ENCODE results near the gene UMODL1.

Gene UMODL1

DNA sequence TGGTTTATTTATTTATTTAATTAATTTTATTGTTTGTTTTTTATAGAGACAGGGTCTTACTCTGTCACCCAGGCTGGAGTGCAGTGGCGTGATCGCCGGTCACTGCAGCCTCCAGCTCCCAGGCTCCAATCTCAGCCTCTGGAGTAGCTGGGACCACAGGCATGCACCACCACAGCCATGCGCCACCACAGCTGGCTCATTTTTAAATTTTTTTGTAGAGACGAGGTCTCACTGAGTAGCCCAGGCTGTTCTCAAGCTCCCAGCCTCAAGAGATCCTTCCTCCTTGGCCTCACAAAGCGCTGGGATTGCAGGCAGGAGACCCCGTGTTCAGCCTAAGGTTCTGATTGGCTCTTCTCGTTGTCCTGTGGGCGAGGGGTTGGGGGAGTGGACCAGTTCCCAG lies 22.1 kb downstream of the UMODL1 start:
- no peak for TF ChIP-seq CTCF (IDR thresholded peaks at IDR 0.05)

DNA sequence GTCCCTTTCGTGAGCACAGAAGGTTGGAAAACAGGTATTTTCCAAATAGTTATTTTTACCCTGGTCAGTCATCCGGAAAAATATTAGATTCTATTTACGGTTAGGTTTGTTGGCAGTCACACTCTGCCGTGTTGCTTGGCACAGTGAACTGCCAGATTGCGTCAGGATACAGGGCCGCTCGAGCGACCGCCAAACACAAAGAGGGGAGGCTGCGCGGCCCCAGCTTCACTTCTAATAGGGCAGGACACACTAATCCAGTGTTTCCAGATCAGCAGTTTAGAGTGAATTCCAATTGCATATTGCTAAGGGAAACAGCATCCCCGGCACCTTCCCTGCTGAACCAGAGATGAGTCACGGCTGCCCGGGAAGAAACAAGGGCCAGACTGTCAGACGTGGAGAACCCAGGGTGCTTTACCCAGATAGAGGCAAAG lies 22.9 kb downstream of the UMODL1 start:
- no peak for TF ChIP-seq CTCF (IDR thresholded peaks at IDR 0.05)

DNA sequence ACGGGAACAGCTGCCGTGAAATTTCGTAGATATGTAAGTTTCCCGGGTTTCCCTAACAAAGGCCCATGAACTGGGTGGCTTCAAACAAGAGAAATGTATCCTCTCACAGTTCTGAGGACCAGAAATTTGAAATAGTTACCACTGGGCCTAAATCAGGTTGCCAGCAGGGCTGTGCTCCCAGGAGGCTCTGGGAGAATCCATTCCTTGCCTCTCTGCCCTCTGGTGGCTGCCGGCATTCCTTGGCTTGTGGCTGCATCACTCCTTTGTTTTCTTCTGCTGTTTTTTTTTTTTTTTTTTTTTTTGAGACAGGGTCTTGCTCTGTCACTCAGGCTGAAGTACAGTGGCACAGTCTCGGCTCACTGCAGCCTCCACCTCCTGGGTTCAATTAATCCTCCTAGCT lies 23.7 kb downstream of the UMODL1 start:
- TF ChIP-seq CTCF (IDR thresholded peaks at IDR 0.05), result no peak

DNA sequence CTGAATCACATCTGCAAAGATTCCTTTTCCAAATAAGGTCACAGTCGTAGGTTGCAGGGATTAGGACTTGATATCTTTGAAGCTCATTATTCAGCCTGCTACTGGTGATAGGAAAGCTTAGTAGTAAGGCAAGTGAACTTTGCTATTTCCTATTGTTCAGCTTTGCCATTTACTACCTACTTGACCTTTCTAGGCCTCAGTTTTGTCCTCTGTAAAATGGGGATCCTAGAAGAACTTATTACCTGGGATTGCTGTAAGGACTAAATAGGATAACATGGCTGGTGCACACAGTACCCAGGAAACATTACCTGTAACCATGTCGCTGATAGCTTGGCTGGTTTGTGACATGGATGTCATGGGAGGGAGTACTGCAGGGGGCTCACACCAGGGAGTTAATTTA lies 24.5 kb downstream of the UMODL1 start:
- no peak for TF ChIP-seq CTCF (IDR thresholded peaks at IDR 0.05)

DNA sequence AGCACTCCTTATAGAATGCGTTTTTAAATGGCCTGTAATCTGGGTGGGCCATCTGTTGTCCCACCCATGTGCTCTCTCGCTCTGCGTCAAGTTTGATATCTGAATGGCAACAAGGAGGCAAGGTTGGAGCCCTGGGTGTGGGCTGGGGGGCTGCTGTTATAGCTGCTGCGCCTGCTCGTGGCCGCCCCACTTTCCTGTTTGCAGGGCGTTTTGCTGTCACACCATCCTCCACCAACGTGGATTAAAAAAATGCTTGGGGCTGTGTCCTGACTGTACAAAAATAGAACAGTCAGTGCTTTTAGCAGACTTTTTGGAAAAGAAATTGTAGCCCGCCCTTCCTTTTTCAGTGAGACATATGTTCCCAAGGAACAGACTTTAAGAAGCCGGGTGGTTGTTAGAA lies 25.4 kb downstream of the UMODL1 start:
- no peak for TF ChIP-seq CTCF (IDR thresholded peaks at IDR 0.05)

GRCh38 chr21:42097274-42097673 lies 26.2 kb downstream of the UMODL1 start:
- no peak for TF ChIP-seq CTCF (IDR thresholded peaks at IDR 0.05)

DNA sequence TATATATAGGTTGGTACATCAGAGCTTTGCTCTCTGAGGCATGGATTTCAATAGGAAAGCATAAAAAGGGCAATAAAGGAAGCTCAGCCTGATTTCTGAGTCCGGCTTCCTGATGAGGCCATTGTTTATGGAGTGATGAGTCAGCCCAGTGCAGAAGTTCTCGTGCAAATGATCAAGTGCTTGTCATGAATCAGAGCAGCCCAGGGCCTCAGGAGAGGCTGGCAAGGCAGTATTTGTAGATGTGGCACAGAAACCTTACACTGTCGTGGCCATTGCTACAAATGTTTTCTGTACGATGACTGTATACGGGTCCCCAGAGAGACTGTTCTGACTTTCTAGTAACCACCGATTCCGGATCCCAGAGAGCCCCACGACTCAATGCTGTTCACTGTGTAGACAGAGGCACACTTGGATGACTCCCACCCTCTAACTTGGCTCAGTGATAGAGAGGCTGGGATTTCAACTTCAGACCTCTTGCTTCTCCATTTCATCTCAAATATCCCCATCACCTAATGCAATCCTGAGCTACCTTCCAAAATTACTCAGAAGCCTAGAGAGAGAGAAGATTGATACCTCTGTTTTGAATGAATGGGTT lies 26.8 kb downstream of the UMODL1 start:
- no peak for TF ChIP-seq CTCF (IDR thresholded peaks at IDR 0.05)

DNA sequence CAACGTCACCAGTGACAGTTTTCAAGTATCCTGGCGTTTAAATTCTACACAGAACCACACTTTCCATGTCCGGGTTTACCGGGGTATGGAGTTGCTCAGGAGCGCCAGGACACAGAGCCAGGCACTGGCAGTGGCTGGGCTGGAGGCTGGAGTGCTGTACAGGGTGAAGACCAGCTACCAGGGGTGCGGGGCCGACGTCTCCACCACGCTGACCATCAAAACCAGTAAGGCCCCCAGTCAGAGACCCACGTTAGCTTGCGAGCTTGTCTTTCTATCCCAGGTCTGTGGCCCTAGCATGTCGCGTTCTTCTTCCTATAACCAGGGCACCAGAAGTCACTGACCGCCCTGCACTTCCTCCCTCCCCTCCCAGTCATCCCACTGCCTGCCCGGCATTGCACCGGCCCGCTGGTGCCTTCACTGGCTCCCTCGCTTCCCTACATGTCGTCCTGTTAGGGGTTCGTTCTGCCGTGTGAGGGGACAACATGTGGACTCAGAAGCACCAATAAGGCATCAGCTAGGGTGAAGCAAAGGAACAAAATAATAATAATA lies 27.9 kb downstream of the UMODL1 start:
- no peak for TF ChIP-seq CTCF (IDR thresholded peaks at IDR 0.05)

Data from LNCAP (cell line).